LNCAP (cell line): ENCODE results near the gene CCDC30.

Source experiments
- TF ChIP-seq, protein P1 (sequence below): fragments of 450-650 bp; IDR thresholded peaks from 2 replicates; pipeline ENCODE4 v1.5.1; 2017; ENCODE audit warnings: mild to moderate bottlenecking

The CCDC30 gene

DNA sequence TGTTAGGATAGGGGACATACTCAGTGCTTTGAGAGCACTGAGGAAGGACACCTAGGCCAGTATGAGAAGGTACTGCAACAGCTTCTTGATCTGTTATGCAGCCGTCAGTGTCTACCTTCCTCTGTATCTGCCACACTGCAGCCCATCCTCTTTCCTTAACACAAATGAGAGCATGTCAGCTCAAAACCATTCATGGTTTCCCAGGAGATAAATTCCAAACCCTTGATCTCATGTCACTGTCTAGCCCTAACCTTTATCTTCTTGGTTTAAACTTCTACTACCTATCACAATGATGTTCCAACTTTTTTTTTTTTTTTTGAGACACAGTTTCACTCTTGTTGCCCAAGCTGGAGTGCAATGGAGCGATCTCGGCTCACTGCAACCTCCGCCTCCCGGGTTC, 8.7 kb upstream of the CCDC30 start:
- TF ChIP-seq, protein P1, sequence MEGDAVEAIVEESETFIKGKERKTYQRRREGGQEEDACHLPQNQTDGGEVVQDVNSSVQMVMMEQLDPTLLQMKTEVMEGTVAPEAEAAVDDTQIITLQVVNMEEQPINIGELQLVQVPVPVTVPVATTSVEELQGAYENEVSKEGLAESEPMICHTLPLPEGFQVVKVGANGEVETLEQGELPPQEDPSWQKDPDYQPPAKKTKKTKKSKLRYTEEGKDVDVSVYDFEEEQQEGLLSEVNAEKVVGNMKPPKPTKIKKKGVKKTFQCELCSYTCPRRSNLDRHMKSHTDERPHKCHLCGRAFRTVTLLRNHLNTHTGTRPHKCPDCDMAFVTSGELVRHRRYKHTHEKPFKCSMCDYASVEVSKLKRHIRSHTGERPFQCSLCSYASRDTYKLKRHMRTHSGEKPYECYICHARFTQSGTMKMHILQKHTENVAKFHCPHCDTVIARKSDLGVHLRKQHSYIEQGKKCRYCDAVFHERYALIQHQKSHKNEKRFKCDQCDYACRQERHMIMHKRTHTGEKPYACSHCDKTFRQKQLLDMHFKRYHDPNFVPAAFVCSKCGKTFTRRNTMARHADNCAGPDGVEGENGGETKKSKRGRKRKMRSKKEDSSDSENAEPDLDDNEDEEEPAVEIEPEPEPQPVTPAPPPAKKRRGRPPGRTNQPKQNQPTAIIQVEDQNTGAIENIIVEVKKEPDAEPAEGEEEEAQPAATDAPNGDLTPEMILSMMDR = no peak

DNA sequence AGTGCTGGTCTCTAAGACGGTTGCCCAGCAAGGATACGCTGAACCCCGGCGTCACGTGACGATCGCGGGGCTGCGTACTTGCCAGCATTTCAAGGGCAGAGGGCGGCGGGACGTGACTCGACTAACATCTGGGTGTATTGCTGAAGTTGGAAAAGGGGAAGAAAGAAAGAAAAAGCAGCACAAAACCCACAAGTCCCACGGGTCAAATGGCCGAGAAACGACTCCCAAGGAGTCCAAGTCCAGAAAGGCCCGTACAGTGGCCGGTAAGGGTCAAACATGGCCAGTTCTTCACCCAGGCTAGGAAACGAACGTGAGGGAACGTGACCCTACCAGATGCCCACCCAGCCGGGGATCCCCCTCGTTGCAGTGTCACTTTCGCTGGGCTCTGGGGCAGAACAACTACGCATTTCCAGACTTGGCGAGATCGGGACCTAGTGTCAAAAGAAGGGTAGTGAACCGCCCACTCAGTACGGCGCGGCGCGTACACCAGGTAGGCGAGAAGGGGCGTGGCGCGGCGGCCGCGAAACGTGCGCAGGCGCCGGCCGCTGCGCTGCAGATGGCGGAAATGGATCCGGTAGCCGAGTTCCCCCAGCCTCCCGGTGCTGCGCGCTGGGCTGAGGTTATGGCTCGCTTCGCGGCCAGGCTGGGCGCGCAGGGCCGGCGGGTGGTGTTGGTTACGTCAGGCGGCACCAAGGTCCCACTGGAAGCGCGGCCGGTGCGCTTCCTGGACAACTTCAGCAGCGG, 6.9 kb upstream of the CCDC30 start, which contains the start of the genes PPCS and ZMYND12:
Gene PPCS, plus strand, starts transcription at position 534 of the 744 bp plus-strand sequence. Its CDS starts 23 bp downstream, at position 557.
Gene ZMYND12, minus strand, starts transcription at position 13 of the 744 bp plus-strand sequence. CDS start 25 bp downstream, outside the sequence.
- TF ChIP-seq, protein P1 = no peak

DNA sequence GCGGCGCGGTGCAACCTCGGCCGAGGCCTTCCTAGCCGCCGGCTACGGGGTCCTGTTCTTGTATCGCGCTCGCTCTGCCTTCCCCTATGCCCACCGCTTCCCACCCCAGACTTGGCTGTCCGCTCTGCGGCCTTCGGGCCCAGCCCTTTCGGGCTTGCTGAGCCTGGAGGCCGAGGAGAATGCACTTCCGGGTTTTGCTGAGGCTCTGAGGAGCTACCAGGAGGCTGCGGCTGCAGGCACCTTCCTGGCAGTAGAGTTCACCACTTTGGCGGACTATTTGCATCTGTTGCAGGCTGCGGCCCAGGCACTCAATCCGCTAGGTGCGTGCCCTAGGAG, 6.4 kb upstream of the CCDC30 start:
- TF ChIP-seq, protein P1 = no peak

DNA sequence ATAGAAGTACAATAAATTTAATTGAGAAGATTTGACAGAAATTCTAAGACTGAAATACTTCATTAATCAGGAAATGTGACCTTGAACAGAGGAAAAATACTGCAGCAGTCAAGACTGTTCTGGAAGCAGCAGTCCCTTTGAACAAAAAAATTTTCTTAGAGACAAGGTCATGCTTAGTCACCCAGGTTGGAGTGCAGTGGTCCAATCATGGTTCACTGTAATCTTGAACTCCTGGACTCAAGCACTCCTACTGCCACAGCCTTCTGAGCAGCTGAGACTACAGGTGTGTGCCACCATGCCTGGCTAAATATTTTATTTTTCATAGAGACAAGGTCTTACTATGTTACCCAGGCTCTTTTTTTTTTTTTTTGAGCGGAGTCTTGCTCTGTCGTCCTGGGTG, 1.9 kb upstream of the CCDC30 start:
- TF ChIP-seq, protein P1 = no peak

DNA sequence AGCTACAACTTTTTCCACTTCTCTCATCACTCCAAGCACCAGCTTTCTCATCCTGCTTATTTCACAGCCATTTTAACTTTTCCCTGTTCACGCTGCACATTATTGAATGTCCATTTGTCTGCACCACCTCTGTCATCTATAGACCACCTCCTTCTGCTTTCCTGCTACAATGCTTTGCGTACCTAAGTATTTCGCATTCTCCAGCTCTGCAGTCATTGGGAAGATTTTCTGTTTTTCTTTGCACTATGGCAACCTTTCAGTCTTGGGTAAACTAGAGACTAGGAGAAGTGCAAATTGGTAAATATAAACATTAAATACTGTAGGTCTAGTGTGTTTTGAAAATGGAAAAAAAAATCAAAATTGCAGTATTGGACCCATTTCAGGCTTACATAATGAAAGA, 835 bp downstream of the CCDC30 start:
- TF ChIP-seq, protein P1 = no peak

DNA sequence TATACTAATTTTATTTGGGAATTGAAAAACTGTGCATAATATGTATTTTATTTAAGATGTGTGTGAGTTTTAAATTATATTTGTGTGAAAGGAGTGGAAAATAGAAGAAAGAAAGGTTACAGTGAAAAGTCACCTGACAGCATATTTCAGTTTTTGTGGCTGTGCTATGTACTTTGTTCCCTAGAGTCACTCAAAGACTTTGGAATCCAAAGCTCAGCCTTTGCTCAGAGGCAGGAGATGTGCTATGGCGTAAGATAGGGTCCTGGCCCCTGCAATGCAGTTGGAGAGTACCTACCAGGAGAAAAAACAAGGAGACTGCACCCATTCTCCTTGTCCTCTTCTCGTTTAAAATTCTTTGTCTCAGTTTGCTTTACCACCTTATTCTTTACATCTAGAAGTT, 2.9 kb downstream of the CCDC30 start:
- TF ChIP-seq, protein P1 = no peak

DNA sequence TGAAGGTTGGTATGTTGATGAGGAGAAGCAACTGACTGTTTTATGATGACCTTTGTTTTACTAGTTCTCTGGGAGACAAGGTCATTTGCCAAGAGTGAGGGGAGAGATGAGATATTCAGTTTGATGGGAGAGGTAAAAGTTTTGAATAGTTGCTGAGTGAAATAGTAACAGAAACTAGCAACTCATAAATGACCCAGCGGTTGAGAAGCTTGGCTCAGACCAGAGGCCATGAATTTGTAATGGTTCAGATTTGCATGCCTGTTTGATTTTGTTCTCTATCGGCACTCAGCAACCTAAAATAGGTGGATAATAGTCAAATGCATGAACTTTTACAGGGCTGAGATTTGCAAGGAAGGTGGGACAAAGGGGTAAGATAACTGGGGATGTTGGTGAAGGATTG, 6.6 kb downstream of the CCDC30 start:
- TF ChIP-seq, protein P1 = no peak
